HEK293 (cell line): ENCODE data around the gene FGF3.
A peak's percentile ranks its signal among the peaks of the same experiment; 100 is the strongest.

ENCODE experiments used
- CTCF ChIA-PET: fragments of 350-600 bp; formaldehyde crosslinking; extraction: SDS; loops from one replicate; lab custom pipeline; 2021; ENCODE audit warnings: antibody characterized with exemption; lab: Yijun Ruan, JAX
- POLR2A ChIA-PET: fragments of 300-600 bp; formaldehyde crosslinking; extraction: SDS; loops from one replicate; lab custom pipeline; 2020; ENCODE audit warnings: antibody characterized with exemption, inconsistent platforms; lab: Yijun Ruan, JAX
- H3K27ac ChIP-seq: fragments of 200-500 bp; sonication (Bioruptor generic); 2 replicates; pipeline ENCODE4 v1.5.1; 2014; ENCODE audit warnings: low read depth, low read length, control low read depth, inconsistent platforms; ENCODE audit errors: extremely low read depth
- H3K36me3 ChIP-seq, 2 experiments: fragments of 200-500 bp in 1 of 2; sonication (Bioruptor generic) in 1 of 2; 1 replicate in 1 of 2; 2 replicates in 1 of 2; pipeline ENCODE4 v1.5.1; 2014 to 2017; ENCODE audit warnings: inconsistent platforms in 2 of 2, low read length in 2 of 2; ENCODE audit not compliant: control insufficient read depth in 2 of 2, insufficient read depth in 1 of 2
- H3K4me1 ChIP-seq: fragments of 200-500 bp; sonication (Bioruptor generic); 2 replicates; pipeline ENCODE4 v1.5.1; 2014; ENCODE audit warnings: mild to moderate bottlenecking, low read length, inconsistent platforms; ENCODE audit not compliant: control insufficient read depth, insufficient read depth
- H3K4me3 ChIP-seq: 2 replicates; pipeline ENCODE4 v1.5.1; 2011; ENCODE audit warnings: low read depth, mild to moderate bottlenecking, control low read depth, low read length, moderate library complexity
- H3K9me3 ChIP-seq: fragments of 200-500 bp; sonication (Bioruptor generic); 2 replicates; pipeline ENCODE4 v1.5.1; 2014; ENCODE audit warnings: low read depth, low read length, inconsistent platforms; ENCODE audit not compliant: control insufficient read depth, insufficient read depth
- GFI1B ChIP-seq: fragments of 450-650 bp; formaldehyde crosslinking; IDR thresholded peaks from 2 replicates; pipeline ENCODE4 v1.5.1; 2016; ENCODE audit warnings: missing biosample characterization, missing genetic modification characterization
- GLI4 ChIP-seq: fragments of 450-650 bp; formaldehyde crosslinking; IDR thresholded peaks from 2 replicates; pipeline ENCODE4 v1.5.1; 2016; ENCODE audit warnings: missing biosample characterization, missing genetic modification characterization
- KLF1 ChIP-seq: fragments of 450-650 bp; formaldehyde crosslinking; IDR thresholded peaks from 2 replicates; pipeline ENCODE4 v1.5.1; 2016; ENCODE audit warnings: missing biosample characterization, missing genetic modification characterization
- TRIM28 ChIP-seq: IDR thresholded peaks from 2 replicates; pipeline ENCODE4 v1.6.1; 2011; ENCODE audit warnings: low read length, control low read depth, borderline replicate concordance
- YY2 ChIP-seq: fragments of 450-650 bp; formaldehyde crosslinking; IDR thresholded peaks from 2 replicates; pipeline ENCODE4 v1.5.1; 2016; ENCODE audit warnings: missing biosample characterization, missing genetic modification characterization
- ZBTB1 ChIP-seq: fragments of 450-650 bp; formaldehyde crosslinking; IDR thresholded peaks from 2 replicates; pipeline ENCODE4 v1.5.1; 2016; ENCODE audit warnings: missing biosample characterization, missing genetic modification characterization
- ZNF211 ChIP-seq: fragments of 450-650 bp; formaldehyde crosslinking; IDR thresholded peaks from 2 replicates; pipeline ENCODE4 v1.5.1; 2016; ENCODE audit warnings: low read depth, missing biosample characterization, missing genetic modification characterization
- ZNF426 ChIP-seq: fragments of 450-650 bp; formaldehyde crosslinking; IDR thresholded peaks from 2 replicates; pipeline ENCODE4 v1.5.1; 2017; ENCODE audit warnings: missing biosample characterization, missing genetic modification characterization, mild to moderate bottlenecking, inconsistent platforms, moderate library complexity
- ZNF610 ChIP-seq: fragments of 450-650 bp; formaldehyde crosslinking; IDR thresholded peaks from 2 replicates; pipeline ENCODE4 v1.5.1; 2016; ENCODE audit warnings: missing biosample characterization, missing genetic modification characterization, borderline replicate concordance
- TF ChIP-seq, protein P1 (sequence below): fragments of 450-650 bp; formaldehyde crosslinking; IDR thresholded peaks from 2 replicates; pipeline ENCODE4 v1.5.1; 2016; ENCODE audit warnings: missing biosample characterization, missing genetic modification characterization, borderline replicate concordance
- TF ChIP-seq, protein P2 (sequence below): fragments of 450-650 bp; formaldehyde crosslinking; IDR thresholded peaks from 2 replicates; pipeline ENCODE4 v1.5.1; 2016; ENCODE audit warnings: missing biosample characterization, missing genetic modification characterization, borderline replicate concordance
- TF ChIP-seq, protein P3 (sequence below): fragments of 450-650 bp; formaldehyde crosslinking; conservative IDR thresholded peaks from 2 replicates; pipeline ENCODE4 v1.5.1; 2016; ENCODE audit warnings: low read depth, missing biosample characterization, missing genetic modification characterization
- TF ChIP-seq, protein P4 (sequence below): fragments of 450-650 bp; formaldehyde crosslinking; IDR thresholded peaks from 2 replicates; pipeline ENCODE4 v1.5.1; 2016; ENCODE audit warnings: missing biosample characterization, missing genetic modification characterization
- TF ChIP-seq, protein P5 (sequence below): fragments of 450-650 bp; IDR thresholded peaks from 2 replicates; pipeline ENCODE4 v1.5.1; 2018; ENCODE audit warnings: missing biosample characterization, mild to moderate bottlenecking, missing genetic modification characterization

FGF3 gene

DNA sequence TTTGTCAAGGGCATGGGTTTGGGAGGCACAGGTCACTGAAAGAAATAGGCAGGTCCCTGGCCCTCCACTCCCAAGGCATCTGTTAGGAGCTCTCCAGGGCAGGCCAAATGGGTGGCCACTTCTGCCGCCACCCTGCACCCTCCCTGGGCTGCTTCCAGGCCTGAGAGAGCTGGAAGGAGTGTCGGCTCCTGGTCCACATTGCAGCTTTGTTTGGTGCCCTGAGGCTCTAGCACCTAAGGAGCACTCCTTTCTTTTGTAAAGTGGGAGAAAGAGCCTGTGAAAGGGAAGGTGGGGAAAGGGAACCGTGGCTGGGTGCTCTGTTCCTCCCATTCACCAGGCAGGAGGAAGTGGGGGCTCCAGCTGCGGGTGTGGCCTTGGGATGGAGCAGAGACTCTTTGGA lies 31.8 kb downstream of the FGF3 start:
- ChIA-PET POLR2A (no interaction called here), CTCF (interaction anchor here (0.5 to 1.1 kb wide), 3 partner anchors 12 to 91 kb away, joined by 3 to 4 read pairs (median 3); no protein-coding TSS in a partner anchor)
- Histone ChIP-seq H3K36me3 (no peaks in the 10 kb centered on the region), H3K4me1 (no peaks in the 10 kb centered on the region), H3K9me3 (no peaks in the 10 kb centered on the region), H3K4me3 (no peak overlapping the region), H3K27ac (no peak overlapping the region)
- TF ChIP-seq, protein P1, sequence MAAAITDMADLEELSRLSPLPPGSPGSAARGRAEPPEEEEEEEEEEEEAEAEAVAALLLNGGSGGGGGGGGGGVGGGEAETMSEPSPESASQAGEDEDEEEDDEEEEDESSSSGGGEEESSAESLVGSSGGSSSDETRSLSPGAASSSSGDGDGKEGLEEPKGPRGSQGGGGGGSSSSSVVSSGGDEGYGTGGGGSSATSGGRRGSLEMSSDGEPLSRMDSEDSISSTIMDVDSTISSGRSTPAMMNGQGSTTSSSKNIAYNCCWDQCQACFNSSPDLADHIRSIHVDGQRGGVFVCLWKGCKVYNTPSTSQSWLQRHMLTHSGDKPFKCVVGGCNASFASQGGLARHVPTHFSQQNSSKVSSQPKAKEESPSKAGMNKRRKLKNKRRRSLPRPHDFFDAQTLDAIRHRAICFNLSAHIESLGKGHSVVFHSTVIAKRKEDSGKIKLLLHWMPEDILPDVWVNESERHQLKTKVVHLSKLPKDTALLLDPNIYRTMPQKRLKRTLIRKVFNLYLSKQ = no peak
- TF ChIP-seq ZNF610 (tag by site-specific recombination) = no peak
- TF ChIP-seq GLI4 = no peak

GRCh38 chr11:69781241-69781640 lies 38.0 kb downstream of the FGF3 start:
- CTCF ChIA-PET = no interaction called here

GRCh38 chr11:69778373-69778772 lies 40.8 kb downstream of the FGF3 start:
- TF ChIP-seq ZBTB1 (tag by site-specific recombination) (no peak), GFI1B (tag by site-specific recombination) (no peak), ZNF426 (no peak), ZNF211 (no peak), TRIM28 (no peak)
- TF ChIP-seq, protein P2, sequence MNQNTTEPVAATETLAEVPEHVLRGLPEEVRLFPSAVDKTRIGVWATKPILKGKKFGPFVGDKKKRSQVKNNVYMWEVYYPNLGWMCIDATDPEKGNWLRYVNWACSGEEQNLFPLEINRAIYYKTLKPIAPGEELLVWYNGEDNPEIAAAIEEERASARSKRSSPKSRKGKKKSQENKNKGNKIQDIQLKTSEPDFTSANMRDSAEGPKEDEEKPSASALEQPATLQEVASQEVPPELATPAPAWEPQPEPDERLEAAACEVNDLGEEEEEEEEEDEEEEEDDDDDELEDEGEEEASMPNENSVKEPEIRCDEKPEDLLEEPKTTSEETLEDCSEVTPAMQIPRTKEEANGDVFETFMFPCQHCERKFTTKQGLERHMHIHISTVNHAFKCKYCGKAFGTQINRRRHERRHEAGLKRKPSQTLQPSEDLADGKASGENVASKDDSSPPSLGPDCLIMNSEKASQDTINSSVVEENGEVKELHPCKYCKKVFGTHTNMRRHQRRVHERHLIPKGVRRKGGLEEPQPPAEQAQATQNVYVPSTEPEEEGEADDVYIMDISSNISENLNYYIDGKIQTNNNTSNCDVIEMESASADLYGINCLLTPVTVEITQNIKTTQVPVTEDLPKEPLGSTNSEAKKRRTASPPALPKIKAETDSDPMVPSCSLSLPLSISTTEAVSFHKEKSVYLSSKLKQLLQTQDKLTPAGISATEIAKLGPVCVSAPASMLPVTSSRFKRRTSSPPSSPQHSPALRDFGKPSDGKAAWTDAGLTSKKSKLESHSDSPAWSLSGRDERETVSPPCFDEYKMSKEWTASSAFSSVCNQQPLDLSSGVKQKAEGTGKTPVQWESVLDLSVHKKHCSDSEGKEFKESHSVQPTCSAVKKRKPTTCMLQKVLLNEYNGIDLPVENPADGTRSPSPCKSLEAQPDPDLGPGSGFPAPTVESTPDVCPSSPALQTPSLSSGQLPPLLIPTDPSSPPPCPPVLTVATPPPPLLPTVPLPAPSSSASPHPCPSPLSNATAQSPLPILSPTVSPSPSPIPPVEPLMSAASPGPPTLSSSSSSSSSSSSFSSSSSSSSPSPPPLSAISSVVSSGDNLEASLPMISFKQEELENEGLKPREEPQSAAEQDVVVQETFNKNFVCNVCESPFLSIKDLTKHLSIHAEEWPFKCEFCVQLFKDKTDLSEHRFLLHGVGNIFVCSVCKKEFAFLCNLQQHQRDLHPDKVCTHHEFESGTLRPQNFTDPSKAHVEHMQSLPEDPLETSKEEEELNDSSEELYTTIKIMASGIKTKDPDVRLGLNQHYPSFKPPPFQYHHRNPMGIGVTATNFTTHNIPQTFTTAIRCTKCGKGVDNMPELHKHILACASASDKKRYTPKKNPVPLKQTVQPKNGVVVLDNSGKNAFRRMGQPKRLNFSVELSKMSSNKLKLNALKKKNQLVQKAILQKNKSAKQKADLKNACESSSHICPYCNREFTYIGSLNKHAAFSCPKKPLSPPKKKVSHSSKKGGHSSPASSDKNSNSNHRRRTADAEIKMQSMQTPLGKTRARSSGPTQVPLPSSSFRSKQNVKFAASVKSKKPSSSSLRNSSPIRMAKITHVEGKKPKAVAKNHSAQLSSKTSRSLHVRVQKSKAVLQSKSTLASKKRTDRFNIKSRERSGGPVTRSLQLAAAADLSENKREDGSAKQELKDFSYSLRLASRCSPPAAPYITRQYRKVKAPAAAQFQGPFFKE = no peak
- TF ChIP-seq, protein P3, sequence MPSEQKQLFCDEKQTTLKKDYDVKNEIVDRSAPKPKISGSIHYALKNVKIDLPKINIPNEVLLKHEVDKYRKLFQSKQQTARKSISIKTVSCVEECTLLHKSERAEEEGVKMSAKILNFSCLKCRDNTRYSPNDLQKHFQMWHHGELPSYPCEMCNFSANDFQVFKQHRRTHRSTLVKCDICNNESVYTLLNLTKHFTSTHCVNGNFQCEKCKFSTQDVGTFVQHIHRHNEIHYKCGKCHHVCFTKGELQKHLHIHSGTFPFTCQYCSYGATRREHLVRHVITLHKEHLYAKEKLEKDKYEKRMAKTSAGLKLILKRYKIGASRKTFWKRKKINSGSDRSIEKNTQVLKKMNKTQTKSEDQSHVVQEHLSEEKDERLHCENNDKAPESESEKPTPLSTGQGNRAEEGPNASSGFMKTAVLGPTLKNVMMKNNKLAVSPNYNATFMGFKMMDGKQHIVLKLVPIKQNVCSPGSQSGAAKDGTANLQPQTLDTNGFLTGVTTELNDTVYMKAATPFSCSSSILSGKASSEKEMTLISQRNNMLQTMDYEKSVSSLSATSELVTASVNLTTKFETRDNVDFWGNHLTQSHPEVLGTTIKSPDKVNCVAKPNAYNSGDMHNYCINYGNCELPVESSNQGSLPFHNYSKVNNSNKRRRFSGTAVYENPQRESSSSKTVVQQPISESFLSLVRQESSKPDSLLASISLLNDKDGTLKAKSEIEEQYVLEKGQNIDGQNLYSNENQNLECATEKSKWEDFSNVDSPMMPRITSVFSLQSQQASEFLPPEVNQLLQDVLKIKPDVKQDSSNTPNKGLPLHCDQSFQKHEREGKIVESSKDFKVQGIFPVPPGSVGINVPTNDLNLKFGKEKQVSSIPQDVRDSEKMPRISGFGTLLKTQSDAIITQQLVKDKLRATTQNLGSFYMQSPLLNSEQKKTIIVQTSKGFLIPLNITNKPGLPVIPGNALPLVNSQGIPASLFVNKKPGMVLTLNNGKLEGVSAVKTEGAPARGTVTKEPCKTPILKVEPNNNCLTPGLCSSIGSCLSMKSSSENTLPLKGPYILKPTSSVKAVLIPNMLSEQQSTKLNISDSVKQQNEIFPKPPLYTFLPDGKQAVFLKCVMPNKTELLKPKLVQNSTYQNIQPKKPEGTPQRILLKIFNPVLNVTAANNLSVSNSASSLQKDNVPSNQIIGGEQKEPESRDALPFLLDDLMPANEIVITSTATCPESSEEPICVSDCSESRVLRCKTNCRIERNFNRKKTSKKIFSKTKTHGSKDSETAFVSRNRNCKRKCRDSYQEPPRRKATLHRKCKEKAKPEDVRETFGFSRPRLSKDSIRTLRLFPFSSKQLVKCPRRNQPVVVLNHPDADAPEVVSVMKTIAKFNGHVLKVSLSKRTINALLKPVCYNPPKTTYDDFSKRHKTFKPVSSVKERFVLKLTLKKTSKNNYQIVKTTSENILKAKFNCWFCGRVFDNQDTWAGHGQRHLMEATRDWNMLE (tag by site-specific recombination) = no peak
- TF ChIP-seq, protein P4, sequence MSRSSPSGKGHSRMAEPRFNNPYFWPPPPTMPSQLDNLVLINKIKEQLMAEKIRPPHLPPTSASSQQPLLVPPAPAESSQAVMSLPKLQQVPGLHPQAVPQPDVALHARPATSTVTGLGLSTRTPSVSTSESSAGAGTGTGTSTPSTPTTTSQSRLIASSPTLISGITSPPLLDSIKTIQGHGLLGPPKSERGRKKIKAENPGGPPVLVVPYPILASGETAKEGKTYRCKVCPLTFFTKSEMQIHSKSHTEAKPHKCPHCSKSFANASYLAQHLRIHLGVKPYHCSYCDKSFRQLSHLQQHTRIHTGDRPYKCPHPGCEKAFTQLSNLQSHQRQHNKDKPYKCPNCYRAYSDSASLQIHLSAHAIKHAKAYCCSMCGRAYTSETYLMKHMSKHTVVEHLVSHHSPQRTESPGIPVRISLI (tag by site-specific recombination) = no peak
- TF ChIP-seq, protein P5, sequence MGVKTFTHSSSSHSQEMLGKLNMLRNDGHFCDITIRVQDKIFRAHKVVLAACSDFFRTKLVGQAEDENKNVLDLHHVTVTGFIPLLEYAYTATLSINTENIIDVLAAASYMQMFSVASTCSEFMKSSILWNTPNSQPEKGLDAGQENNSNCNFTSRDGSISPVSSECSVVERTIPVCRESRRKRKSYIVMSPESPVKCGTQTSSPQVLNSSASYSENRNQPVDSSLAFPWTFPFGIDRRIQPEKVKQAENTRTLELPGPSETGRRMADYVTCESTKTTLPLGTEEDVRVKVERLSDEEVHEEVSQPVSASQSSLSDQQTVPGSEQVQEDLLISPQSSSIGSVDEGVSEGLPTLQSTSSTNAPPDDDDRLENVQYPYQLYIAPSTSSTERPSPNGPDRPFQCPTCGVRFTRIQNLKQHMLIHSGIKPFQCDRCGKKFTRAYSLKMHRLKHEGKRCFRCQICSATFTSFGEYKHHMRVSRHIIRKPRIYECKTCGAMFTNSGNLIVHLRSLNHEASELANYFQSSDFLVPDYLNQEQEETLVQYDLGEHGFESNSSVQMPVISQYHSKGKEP = no peak
- TF ChIP-seq, all 188 proteins: peak for 0
- H3K27ac ChIP-seq = no peak overlapping the region
- H3K4me1 ChIP-seq = no peaks in the 10 kb centered on the region
- no peaks in the 10 kb centered on the region for H3K36me3 ChIP-seq
- no peak overlapping the region for H3K4me3 ChIP-seq
- ChIA-PET CTCF (interaction anchor here (0.5 to 1.6 kb wide), 5 partner anchors 23 to 1815 kb away, joined by 3 to 5 read pairs (median 4); no protein-coding TSS in a partner anchor), POLR2A (no interaction called here)
- no peaks in the 10 kb centered on the region for H3K9me3 ChIP-seq

More at GRCh38 chr11:69781241-69781640, 38.0 kb downstream of the FGF3 start:
- Histone ChIP-seq H3K27ac (no peak overlapping the region), H3K4me1 (no peaks in the 10 kb centered on the region), H3K36me3 (no peaks in the 10 kb centered on the region), H3K9me3 (no peaks in the 10 kb centered on the region), H3K4me3 (no peak overlapping the region)
- TF ChIP-seq YY2 (tag by site-specific recombination) = no peak
- TF ChIP-seq KLF1 = 0 out of 2 replicates have a peak, but pooled peaks have one; percentile 19
- POLR2A ChIA-PET = no interaction called here
